Activated naive CD4-positive, alpha-beta T cell treated with anti-CD3 and anti-CD28 coated beads, Interleukin-2, amount 50 U/mL, for 24 hours (primary cell): ENCODE results near the gene BTBD9.
A peak's percentile ranks its signal among the peaks of the same experiment; 100 is the strongest.
"Not testable (repeated sequence)": the region's sequence is repeated elsewhere in the genome, so short reads cannot be mapped to it uniquely, and the experiment has no call there.

ENCODE experiments used
- H3K27ac Mint-ChIP-seq: one replicate; pipeline ENCODE4 v1.8.0; 2021; ENCODE audit warnings: mild to moderate bottlenecking, mixed read lengths
- H3K27me3 Mint-ChIP-seq: one replicate; pipeline ENCODE4 v1.8.0; 2021; ENCODE audit warnings: mixed read lengths
- H3K36me3 Mint-ChIP-seq: one replicate; pipeline ENCODE4 v1.8.0; 2021; ENCODE audit warnings: mixed read lengths
- H3K4me1 Mint-ChIP-seq: one replicate; pipeline ENCODE4 v1.8.0; 2021; ENCODE audit warnings: mixed read lengths
- H3K4me3 Mint-ChIP-seq: one replicate; pipeline ENCODE4 v1.8.0; 2021; ENCODE audit warnings: mild to moderate bottlenecking, mixed read lengths
- H3K9me3 Mint-ChIP-seq: one replicate; pipeline ENCODE4 v1.8.0; 2021; ENCODE audit warnings: mixed read lengths

The BTBD9 gene

DNA sequence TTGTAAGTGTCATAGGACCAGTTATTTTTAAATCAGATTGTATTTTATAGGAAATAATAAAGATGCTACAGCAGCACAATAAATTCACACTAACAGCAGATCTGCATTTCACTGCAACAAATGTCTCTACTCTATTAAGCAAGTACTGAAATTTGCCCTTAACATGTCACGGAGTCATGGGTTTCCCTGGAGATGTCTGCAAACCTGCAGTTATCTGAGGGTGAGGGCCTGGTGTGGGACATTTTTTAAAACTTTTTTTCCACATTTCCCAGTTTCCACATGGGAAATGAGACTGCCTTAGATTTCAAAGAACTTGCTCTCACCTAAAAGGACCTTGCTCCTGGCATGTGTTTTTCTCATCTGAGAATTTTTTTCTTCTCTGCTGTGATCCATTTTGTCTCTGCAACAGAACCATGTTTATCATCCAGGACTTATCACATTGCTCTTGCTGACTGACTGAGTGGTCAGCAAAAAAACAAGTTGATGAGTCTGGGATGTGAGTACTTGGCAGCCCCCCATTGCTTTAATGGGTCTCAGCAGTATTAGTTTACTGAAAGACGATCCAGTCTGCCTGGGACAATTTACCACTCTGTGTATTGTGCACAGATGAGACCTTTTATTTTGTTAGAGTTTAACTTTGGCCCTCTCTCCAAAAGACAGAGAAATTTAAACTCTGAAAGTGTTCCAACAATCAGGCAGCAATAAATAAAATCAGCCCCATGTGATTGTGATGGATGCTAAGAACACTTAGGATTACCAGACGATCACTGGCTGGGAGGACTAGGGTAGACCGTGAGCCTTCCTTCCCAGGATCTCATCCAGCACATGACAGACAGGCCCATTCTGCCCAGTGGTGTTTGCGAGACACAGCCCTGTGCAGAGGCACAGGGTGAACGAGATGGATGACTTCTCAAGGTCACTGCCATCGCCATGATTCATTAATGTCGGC lies 268.8 kb downstream of the BTBD9 start:
- Mint-ChIP-seq H3K27me3 (no peaks in the 10 kb centered on the region), H3K4me3 (no peak overlapping the region), H3K9me3 (no peaks in the 10 kb centered on the region), H3K36me3 (peaks cover 4% of the 10 kb centered on the region), H3K27ac (no peak overlapping the region), H3K4me1 (peaks cover 8% of the 10 kb centered on the region)

DNA sequence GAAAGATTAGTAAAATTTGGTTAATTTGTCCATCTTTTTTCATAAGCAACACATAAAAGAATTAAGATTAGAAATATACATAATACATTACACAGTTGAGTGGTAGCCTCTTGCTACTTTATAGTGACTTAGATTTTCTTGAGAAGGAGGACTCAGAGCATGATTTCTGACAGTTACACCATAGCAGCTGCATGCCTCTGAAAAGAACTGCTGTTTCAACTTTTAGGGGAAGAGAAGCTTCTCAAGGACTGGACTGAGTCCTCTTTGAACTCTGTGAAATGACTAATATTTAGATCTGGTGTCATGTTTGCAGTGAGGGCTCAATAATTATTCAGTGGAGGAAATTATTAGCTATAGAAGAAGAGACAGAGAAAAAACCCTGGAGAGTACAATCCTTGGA lies 272.5 kb downstream of the BTBD9 start:
- no peak overlapping the region for H3K4me3 Mint-ChIP-seq
- no peak overlapping the region for H3K27ac Mint-ChIP-seq
- H3K36me3 Mint-ChIP-seq, result peaks cover 6% of the 10 kb centered on the region
- H3K4me1 Mint-ChIP-seq, result peaks cover under 1% of the 10 kb centered on the region
- H3K27me3 Mint-ChIP-seq, result no peaks in the 10 kb centered on the region
- no peaks in the 10 kb centered on the region for H3K9me3 Mint-ChIP-seq

GRCh38 chr6:38366234-38366633 lies 273.5 kb downstream of the BTBD9 start:
- no peaks in the 10 kb centered on the region for H3K27me3 Mint-ChIP-seq
- no peak overlapping the region for H3K4me3 Mint-ChIP-seq
- H3K4me1 Mint-ChIP-seq, result no peaks in the 10 kb centered on the region
- H3K36me3 Mint-ChIP-seq, result peaks cover 6% of the 10 kb centered on the region
- no peak overlapping the region for H3K27ac Mint-ChIP-seq
- no peaks in the 10 kb centered on the region for H3K9me3 Mint-ChIP-seq

- Mint-ChIP-seq H3K9me3 (no peaks in the 10 kb centered on the region), H3K4me3 (no peak overlapping the region), H3K36me3 (peaks cover 11% of the 10 kb centered on the region), H3K27ac (no peak overlapping the region), H3K27me3 (no peaks in the 10 kb centered on the region), H3K4me1 (no peaks in the 10 kb centered on the region)
Measured at GRCh38 chr6:38364775-38365174, 275.0 kb downstream of the BTBD9 start.

GRCh38 chr6:38364127-38364526 lies 275.6 kb downstream of the BTBD9 start:
- Mint-ChIP-seq H3K36me3 (peaks cover 12% of the 10 kb centered on the region), H3K27me3 (no peaks in the 10 kb centered on the region), H3K9me3 (no peaks in the 10 kb centered on the region), H3K4me3 (no peak overlapping the region), H3K4me1 (no peaks in the 10 kb centered on the region), H3K27ac (no peak overlapping the region)

DNA sequence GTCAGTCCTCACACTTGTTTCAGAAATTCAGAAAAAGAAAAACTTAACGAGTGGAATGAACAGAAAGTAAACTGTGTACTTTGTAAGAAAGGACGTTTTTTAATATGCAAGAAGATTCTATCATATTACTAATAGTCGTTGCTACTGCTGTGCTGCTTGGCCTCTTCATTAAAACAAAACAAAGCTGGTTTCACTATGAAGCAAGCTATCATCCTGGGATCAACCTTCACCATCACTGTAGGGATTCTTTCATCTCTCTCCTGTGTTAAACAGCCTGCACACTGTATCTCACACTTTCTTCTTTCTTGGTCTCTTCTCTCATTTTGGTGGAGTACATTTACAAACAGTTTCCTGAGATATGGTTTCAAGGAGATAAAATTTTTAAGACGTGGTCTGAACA lies 284.2 kb downstream of the BTBD9 start:
- H3K4me1 Mint-ChIP-seq, result no peaks in the 10 kb centered on the region
- no peak overlapping the region for H3K27ac Mint-ChIP-seq
- H3K4me3 Mint-ChIP-seq, result no peak overlapping the region

DNA sequence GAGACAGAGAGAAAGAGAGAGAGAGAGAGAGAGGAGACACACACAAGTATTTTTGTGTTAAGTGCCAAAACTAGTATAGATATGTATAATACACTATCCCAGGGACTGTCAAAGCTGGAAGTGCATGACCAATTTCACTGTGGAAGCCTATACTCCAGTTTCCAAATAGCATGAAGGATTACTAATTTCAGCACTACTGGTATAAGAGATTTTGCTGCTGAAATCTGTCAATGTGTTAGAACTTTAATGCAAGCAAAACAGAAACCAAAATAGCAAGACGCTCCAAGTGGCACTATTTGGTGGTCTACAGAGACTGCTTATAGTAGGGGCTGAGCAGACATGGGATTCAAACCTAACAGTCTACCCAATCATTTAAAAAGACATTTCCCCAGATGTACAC lies 284.8 kb downstream of the BTBD9 start:
- H3K9me3 Mint-ChIP-seq, result no peaks in the 10 kb centered on the region
- H3K27ac Mint-ChIP-seq, result no peak overlapping the region
- H3K36me3 Mint-ChIP-seq, result peaks cover 17% of the 10 kb centered on the region
- no peaks in the 10 kb centered on the region for H3K27me3 Mint-ChIP-seq
- H3K4me3 Mint-ChIP-seq, result no peak overlapping the region
- no peaks in the 10 kb centered on the region for H3K4me1 Mint-ChIP-seq

More for the DNA sequence above, 284.2 kb downstream of the BTBD9 start:
- H3K36me3 Mint-ChIP-seq, result peaks cover 19% of the 10 kb centered on the region
- no peaks in the 10 kb centered on the region for H3K27me3 Mint-ChIP-seq
- H3K9me3 Mint-ChIP-seq, result no peaks in the 10 kb centered on the region

- Mint-ChIP-seq H3K9me3 (no peaks in the 10 kb centered on the region), H3K4me3 (no peak overlapping the region), H3K4me1 (no peaks in the 10 kb centered on the region), H3K36me3 (peaks cover 15% of the 10 kb centered on the region), H3K27me3 (no peaks in the 10 kb centered on the region), H3K27ac (no peak overlapping the region)
Measured at GRCh38 chr6:38354037-38354381, 285.7 kb downstream of the BTBD9 start.

- no peak overlapping the region for H3K4me3 Mint-ChIP-seq
Measured at GRCh38 chr6:38353310-38354036, 286.3 kb downstream of the BTBD9 start.

DNA sequence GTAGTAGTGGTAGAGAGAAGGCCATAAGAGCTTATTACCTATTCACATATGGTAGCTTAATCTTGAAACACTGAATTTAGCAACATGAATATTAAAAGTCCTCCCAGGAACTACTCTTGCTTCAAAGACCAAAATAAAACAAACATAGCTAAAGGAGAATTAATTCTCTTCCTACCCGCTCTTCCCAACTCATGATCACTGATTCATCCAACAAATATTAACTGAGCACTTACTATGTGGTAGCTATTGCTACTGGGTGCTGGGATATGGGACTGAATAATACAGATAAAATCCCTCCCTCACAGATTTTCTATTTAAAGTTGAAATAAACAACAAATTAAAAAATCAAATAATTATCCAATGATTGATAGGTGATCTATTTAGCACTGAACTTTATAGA lies 287.1 kb downstream of the BTBD9 start:
- H3K36me3 Mint-ChIP-seq, result peaks cover 13% of the 10 kb centered on the region
- H3K4me3 Mint-ChIP-seq, result no peak overlapping the region
- H3K27ac Mint-ChIP-seq, result no peak overlapping the region
- H3K4me1 Mint-ChIP-seq, result no peaks in the 10 kb centered on the region
- H3K9me3 Mint-ChIP-seq, result no peaks in the 10 kb centered on the region
- H3K27me3 Mint-ChIP-seq, result no peaks in the 10 kb centered on the region

More at GRCh38 chr6:38353310-38354036, 286.3 kb downstream of the BTBD9 start:
- H3K36me3 Mint-ChIP-seq, result peaks cover 15% of the 10 kb centered on the region
- H3K4me1 Mint-ChIP-seq, result no peaks in the 10 kb centered on the region
- no peaks in the 10 kb centered on the region for H3K27me3 Mint-ChIP-seq
- H3K27ac Mint-ChIP-seq, result no peak overlapping the region
- H3K9me3 Mint-ChIP-seq, result no peaks in the 10 kb centered on the region

GRCh38 chr6:38350942-38351341 lies 288.8 kb downstream of the BTBD9 start:
- Mint-ChIP-seq H3K36me3 (peaks cover 14% of the 10 kb centered on the region), H3K4me3 (no peak overlapping the region), H3K27me3 (no peaks in the 10 kb centered on the region), H3K9me3 (no peaks in the 10 kb centered on the region), H3K27ac (no peak overlapping the region), H3K4me1 (no peaks in the 10 kb centered on the region)

GRCh38 chr6:38350220-38350619 lies 289.5 kb downstream of the BTBD9 start:
- Mint-ChIP-seq H3K9me3 (no peaks in the 10 kb centered on the region), H3K27me3 (no peaks in the 10 kb centered on the region), H3K4me1 (no peaks in the 10 kb centered on the region), H3K4me3 (no peak overlapping the region), H3K36me3 (peaks cover 18% of the 10 kb centered on the region), H3K27ac (no peak overlapping the region)

DNA sequence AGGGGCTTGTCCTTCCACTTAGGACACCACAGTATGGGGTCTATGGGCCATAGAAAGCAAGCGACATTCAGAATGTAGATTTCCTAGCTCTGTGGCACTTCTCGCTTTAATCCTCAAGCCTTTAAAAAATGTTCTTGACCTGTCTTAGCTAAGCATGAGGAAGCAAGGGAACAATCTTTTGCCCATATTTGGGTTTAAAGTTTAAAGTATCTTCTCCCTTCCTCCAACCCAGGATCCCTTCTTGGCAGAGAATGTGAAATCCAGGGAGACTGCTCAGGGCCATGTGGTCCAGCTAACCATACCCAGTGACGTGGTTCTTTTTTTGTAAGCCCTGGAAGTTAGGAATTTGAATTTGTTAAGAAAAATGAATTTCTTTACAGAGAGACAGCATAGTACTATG lies 289.9 kb downstream of the BTBD9 start:
- no peaks in the 10 kb centered on the region for H3K9me3 Mint-ChIP-seq
- no peaks in the 10 kb centered on the region for H3K27me3 Mint-ChIP-seq
- peaks cover 18% of the 10 kb centered on the region for H3K36me3 Mint-ChIP-seq
- no peaks in the 10 kb centered on the region for H3K4me1 Mint-ChIP-seq
- no peak overlapping the region for H3K4me3 Mint-ChIP-seq
- no peak overlapping the region for H3K27ac Mint-ChIP-seq

GRCh38 chr6:38349221-38349620 lies 290.5 kb downstream of the BTBD9 start:
- no peaks in the 10 kb centered on the region for H3K27me3 Mint-ChIP-seq
- no peaks in the 10 kb centered on the region for H3K4me1 Mint-ChIP-seq
- H3K9me3 Mint-ChIP-seq, result no peaks in the 10 kb centered on the region
- no peak overlapping the region for H3K4me3 Mint-ChIP-seq
- no peak overlapping the region for H3K27ac Mint-ChIP-seq
- peaks cover 18% of the 10 kb centered on the region for H3K36me3 Mint-ChIP-seq

- Mint-ChIP-seq H3K4me3 (no peak overlapping the region), H3K9me3 (no peaks in the 10 kb centered on the region), H3K27me3 (no peaks in the 10 kb centered on the region), H3K4me1 (no peaks in the 10 kb centered on the region), H3K36me3 (peaks cover 20% of the 10 kb centered on the region), H3K27ac (no peak overlapping the region)
Measured at GRCh38 chr6:38348371-38348770, 291.4 kb downstream of the BTBD9 start.

DNA sequence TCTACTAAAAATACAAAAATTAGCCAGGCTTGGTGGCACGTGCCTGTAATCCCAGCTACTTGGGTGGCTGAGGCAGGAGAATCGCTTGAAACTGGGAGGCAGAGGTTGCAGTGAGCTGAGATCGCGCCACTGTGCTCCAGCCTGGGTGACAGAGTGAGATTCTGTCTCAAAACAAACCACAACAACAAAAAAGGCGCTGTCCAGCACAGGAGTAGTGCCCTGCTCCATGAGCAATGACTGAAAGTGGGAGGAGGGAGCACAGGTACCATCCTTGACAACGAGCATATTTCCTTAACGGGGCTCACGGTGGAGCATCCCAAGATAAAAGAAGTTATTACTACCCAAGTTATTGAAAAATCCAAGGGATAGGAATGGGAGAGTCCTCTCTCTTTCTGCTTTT lies 291.9 kb downstream of the BTBD9 start:
- peaks cover 20% of the 10 kb centered on the region for H3K36me3 Mint-ChIP-seq
- not testable (repeated sequence) for H3K4me1 Mint-ChIP-seq, H3K27me3 Mint-ChIP-seq, H3K9me3 Mint-ChIP-seq, H3K4me3 Mint-ChIP-seq
- H3K27ac Mint-ChIP-seq, result peak overlapping the region; percentile 68
